GM08714 (cell line): Measurements from ENCODE around the gene TTC12.

Experiments
- H3K4me3 ChIP-seq: fragments of 200-500 bp; sonication (Bioruptor generic); 2 replicates; pipeline ENCODE4 v1.5.1; 2014; ENCODE audit warnings: mild to moderate bottlenecking, low read length, inconsistent platforms
- ZNF274 ChIP-seq: IDR thresholded peaks from 2 replicates; pipeline ENCODE4 v1.6.1; 2012; ENCODE audit warnings: mild to moderate bottlenecking, low read depth, low read length

TTC12 gene

DNA sequence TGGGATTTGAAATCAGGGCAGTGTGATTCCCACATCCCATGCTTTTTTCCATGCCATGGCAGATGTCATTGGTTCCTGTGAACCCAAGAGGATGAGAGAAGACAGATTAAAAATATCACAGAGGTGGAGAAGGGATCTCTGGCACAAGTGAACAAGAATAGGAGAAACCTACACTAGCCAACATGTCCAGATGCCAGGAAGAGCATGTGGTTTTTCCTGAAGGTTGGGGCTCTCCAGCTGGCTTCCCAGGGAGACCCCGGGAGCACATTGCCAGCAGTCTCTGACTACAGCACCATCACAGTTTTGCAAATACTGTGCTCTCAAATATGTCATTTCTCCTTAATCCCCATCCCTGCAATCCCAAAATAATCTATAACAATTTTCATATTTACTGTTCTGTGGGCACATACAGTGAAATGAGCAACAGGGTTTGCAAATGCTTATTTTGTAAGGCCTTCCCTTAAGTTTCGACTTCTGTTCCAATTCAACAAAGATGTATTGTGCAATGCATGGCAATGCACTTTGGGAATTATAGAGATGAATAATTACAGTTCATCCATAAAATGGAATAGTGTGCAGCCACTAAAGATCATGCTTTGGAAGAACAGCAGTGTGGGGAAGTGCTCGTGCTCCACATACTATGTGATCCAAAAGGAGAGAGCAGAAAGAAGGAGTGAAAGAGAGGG lies 78.0 kb downstream of the TTC12 start:
- no peak for TF ChIP-seq ZNF274

DNA sequence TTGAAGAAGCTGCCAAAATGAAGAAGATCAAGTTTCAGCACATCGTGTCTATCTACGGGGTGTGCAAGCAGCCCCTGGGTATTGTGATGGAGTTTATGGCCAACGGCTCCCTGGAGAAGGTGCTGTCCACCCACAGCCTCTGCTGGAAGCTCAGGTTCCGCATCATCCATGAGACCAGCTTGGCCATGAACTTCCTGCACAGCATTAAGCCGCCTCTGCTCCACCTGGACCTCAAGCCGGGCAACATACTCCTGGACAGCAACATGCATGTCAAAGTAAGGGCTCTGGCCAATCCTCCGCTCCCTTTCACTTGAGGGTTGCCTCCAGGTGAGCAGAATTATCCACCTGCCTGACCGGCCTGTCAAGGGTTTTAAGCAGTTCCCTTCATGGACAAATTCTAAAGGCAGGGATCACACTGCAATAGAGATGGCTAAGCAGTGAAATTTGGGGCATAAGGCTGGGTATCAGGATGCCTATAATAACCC lies 79.2 kb downstream of the TTC12 start:
- no peak overlapping the region for H3K4me3 ChIP-seq
- TF ChIP-seq ZNF274, result no peak

More for the DNA sequence above, 78.0 kb downstream of the TTC12 start:
- no peak overlapping the region for H3K4me3 ChIP-seq

DNA sequence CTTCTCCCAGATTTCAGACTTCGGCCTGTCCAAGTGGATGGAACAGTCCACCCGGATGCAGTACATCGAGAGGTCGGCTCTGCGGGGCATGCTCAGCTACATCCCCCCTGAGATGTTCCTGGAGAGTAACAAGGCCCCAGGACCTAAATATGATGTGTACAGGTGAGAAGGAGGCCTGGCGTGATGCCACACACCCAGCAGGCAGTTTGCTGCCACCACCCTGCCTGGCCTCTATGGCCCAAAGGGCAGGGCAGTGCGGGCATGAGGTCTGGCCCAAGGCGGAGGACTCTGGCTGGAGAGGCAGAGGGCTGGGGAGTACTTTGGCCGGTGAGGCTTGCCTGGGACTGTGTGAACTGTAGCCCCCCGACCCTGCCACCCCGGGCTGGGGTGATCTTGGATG lies 80.5 kb downstream of the TTC12 start:
- no peak for TF ChIP-seq ZNF274
- H3K4me3 ChIP-seq, result no peak overlapping the region

DNA sequence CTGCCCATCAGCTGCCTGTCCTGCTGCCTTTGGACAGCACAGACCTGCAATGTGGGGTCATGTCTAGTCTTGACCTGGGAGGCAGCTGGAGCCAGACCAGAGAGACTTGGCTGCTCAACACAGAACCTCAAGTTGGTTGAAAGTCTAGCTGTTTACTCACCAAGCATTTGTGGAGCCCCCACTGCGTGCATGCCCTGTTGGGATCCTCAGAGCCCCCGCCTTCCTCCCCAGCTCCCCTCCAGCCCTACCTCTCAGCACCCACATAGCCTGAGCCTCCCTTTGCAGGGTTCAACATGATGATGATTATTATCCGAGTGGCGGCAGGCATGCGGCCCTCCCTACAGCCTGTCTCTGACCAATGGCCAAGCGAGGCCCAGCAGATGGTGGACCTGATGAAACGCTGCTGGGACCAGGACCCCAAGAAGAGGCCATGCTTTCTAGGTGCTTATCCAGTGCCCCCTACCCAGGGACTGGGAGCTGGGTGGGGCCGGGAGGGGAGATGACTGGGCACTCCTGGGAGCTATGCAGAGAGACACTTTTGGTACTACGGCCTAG lies 81.5 kb downstream of the TTC12 start:
- H3K4me3 ChIP-seq, result no peak overlapping the region
- no peak for TF ChIP-seq ZNF274

DNA sequence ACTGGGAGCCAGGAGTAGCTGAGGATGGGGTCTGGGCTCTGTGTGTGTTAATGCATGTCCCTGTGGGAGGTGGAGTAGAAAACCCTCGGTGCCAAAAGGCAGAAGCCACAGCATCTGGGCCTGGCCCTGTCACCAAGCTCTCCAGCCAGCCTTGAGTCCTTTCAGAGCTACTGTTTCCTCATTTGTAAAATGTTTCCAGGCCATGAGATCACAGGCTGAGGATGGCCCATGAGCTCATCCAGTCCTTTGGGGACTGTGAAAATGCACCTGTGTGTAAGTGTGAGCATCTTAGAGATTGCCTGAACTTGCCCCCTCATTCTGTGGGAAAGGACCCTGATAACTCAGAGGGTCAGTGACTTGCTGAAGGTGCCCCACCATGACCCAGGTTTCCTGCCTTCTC lies 82.3 kb downstream of the TTC12 start:
- no peak for TF ChIP-seq ZNF274
- no peak overlapping the region for H3K4me3 ChIP-seq

DNA sequence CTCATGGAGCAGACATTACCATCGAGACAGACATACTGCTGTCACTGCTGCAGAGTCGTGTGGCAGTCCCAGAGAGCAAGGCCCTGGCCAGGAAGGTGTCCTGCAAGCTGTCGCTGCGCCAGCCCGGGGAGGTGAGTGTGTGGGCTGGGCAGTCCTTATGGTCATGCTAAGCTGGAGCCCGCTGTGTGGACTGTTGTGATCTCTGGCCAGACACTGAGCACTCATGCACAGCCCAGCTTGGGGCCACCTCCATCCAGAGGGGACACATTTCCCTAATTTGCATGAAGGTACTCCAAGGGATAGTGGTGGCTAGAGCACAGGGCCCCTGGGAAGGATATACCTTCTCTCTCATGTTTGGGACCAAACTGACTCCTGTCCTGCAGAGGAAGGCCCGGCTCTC lies 82.8 kb downstream of the TTC12 start:
- no peak overlapping the region for H3K4me3 ChIP-seq
- no peak for TF ChIP-seq ZNF274

DNA sequence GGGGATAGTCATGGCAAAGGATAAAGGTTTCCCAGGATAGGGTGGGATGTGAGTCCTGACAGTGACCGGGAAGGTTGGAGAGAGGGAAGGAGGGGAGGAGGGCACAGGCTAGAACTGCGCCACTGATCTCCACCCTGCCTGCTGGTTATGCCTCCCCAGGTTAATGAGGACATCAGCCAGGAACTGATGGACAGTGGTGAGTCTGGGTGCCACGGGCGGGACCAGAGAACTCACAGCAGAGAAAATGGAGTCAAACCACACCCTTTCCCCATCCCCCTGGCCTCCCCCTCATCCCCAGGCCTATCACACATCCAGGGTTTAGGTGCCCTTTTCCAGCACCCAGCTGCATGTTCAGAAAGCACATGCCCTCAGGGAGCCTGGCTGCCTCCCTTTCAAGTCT lies 83.4 kb downstream of the TTC12 start:
- TF ChIP-seq ZNF274, result no peak
- no peak overlapping the region for H3K4me3 ChIP-seq

DNA sequence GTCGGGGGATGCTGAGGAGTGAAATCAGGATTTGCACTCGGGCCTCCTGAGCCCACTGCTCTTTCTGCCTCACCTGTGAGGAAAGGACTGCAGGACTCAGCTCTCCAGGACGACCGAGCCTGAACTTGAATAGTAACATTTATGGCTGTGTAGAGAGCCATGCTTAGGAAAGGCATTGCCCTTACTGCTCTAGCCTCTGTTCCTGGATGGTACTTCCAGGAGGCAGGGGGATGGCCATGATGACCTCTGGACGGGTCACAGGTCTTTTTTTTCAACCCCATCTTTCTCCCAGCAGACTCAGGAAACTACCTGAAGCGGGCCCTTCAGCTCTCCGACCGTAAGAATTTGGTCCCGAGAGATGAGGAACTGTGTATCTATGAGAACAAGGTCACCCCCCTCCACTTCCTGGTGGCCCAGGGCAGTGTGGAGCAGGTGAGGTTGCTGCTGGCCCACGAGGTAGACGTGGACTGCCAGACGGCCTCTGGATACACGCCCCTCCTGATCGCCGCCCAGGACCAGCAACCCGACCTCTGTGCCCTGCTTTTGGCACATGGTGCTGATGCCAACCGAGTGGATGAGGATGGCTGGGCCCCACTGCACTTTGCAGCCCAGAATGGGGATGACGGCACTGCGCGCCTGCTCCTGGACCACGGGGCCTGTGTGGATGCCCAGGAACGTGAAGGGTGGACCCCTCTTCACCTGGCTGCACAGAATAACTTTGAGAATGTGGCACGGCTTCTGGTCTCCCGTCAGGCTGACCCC lies 84.5 kb downstream of the TTC12 start:
- H3K4me3 ChIP-seq, result no peak overlapping the region
- no peak for TF ChIP-seq ZNF274

DNA sequence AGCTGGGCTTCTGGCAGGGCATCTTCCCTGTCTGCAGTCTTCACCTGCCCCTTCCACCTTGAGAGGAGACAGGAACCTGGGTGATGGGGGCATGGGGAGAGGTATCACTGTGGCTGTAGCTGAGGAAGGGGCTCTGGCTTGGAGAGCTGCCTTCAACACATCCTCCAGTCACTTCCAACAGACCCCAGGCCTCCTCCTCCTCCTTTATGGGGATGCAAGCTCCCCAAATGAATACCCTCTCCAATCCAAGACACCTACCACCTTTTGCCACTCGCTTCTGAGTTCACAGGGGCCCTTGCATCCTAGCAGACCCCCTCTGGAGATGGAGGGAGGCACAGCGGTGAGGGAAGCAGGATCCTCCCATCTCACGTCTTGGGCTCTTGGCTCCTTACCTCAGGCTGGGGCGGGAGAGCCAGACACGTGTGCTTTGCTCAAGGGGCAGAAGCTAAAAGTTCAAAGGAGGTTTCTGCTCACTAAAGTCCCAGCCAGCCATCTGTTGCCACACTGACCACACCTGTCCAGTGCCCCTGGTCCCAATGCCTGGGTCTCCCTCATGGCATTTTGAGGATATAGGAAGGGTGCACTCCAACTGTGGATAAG lies 86.3 kb downstream of the TTC12 start:
- TF ChIP-seq ZNF274, result no peak
- no peak overlapping the region for H3K4me3 ChIP-seq

DNA sequence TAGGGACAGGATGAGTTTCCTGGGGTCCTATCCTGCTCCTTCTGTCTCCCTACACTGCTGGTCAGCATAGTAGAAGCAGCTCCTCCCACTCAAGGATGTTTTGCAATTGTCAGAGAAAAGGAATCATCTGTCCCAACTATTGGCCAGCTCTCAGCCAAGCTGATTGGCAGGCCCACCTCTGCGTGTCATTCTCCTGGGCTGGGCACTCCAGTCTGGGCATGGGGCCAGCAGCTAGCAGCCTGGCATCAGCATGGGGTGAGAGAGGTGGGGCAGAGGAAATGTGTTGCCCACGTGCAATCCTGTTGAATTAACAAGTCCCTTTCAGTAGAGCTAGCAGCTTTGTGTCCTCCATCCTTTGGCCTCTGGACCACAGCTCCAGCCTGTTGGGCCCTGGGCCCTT lies 87.3 kb downstream of the TTC12 start:
- no peak overlapping the region for H3K4me3 ChIP-seq
- TF ChIP-seq ZNF274, result no peak

DNA sequence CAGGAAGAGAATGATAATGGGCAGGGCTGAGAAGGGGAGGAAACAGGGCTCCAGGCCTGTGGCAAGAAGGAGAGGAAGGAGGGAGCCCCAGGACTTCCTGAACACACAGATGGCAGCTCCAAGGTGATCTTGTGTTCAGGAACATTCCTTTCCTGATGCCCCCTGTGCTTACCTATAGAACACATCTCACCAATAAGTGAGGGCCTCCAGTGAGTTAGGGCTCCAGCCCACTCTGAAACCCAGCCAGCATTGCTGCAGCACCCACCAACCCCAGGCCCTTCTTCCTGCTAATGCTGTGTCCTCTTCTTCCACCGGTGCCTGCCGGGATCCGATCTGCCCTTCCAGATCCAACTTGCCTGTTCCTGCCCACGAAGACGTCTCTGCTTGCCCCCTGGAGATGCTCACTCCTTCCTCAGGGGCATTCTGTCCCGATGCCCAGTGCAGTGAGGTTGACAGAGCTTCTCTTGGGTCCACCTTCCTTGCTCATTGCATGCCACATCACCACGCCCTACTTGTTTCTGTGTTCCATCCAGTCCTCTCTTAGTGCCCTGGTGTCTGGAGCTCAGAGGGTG lies 90.6 kb downstream of the TTC12 start:
- TF ChIP-seq ZNF274, result no peak
- H3K4me3 ChIP-seq, result no peak overlapping the region

DNA sequence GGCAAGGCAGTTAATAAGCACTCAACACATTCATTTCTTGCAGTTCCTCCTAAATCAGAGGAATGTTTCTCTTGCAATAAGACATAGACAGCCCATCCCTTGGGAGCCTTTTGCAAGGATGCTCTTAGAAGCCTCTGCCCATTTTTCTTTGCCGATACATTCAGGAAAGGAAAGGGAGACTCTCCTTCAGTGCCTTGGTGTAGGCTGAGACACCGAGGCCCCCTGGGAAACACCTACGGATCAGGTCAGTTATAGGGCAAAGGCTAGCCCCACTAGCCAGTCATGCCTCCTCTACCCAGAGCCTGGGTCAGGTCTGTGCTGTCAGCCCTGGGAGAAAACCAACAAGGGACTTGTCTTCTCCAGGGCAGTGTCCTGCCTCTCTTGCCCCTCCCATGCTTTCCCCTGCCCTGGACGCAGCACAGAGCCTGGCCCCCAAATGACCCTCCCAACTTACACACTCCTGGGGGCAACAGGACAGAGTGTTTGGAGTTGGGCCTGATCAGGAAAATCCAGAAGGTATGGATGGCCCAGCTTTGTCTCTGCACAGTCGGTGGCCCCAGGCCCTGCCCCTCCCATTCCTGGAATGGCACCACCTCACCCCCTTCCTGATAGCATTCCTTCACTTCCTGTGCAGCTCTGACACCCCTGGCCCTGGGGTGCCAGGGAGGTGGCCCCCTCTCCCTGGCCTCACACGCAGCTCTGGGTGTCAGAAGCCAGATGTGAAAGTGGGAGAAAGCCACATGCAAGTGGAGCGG lies 91.5 kb downstream of the TTC12 start:
- no peak for TF ChIP-seq ZNF274

DNA sequence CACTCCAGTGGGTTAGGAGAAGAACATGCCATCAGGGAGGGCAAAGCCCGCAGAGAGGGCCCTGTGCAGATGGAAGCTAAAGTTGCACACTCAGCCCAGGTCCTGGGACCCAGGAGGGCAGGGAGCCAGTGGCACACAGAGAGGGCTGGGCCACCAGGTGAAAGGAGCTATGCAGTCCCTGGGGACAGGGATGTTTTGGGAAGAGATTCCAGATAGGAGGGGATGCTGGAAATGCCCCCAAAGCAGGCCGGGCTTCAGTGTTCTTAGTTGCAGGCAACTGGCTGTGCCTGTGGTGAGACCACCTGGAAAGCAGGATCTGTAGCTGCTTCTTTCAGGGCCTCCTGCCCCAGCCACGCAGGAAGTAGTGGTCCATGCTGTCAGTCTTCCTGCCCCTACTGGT lies 92.8 kb downstream of the TTC12 start:
- no peak for TF ChIP-seq ZNF274
- no peak overlapping the region for H3K4me3 ChIP-seq

More for the DNA sequence above, 91.5 kb downstream of the TTC12 start:
- H3K4me3 ChIP-seq, result no peak overlapping the region

DNA sequence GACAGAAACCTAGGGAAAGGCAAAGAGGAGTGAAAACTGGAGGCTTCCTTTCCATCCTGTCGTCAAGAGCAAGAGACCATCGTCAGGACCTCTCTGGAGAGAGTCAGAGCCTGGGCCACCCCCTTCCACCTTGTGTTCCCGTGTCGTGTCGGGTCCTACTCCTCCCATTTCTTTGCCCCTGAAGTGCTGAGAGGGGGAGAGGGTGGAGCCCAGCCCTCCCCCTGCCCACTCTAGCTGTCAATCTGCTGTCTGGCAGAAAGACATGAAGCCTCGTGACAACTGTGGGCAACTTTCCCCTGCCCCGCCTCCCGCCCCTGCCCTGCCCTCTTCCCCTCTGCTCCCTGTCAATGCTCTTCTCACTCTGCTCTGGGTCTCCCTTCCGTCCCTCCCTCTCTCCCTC lies 93.8 kb downstream of the TTC12 start:
- no peak for TF ChIP-seq ZNF274
- no peak overlapping the region for H3K4me3 ChIP-seq
